GM12878 (cell line): ENCODE results near the gene MYMX. TPM values are rescaled to one million over a fixed set of nuclear protein-coding genes. Genes with fewer than 3 reads are reported as not detected.

Source experiments
- ASH2L ChIP-seq: fragments of 300-600, 200-600 bp; sonication (generic); IDR thresholded peaks from 2 replicates; pipeline ENCODE4 v1.6.1; 2017; ENCODE audit warnings: low read depth, mild to moderate bottlenecking, borderline replicate concordance
- CHD1 ChIP-seq: IDR thresholded peaks from 2 replicates; pipeline ENCODE4 v1.6.1; 2012; ENCODE audit warnings: low read depth, low read length, improper control_type of control experiment
- GABPA ChIP-seq: IDR thresholded peaks from 2 replicates; pipeline ENCODE4 v1.6.1; 2014; ENCODE audit warnings: antibody characterized with exemption, low read depth, mild to moderate bottlenecking, inconsistent platforms
- KAT2A ChIP-seq: conservative IDR thresholded peaks from 2 replicates; pipeline ENCODE4 v1.6.1; 2011; ENCODE audit warnings: low read depth, low read length; ENCODE audit not compliant: control insufficient read depth
- MEF2A ChIP-seq: IDR thresholded peaks from 2 replicates; pipeline ENCODE4 v1.6.1; 2011; ENCODE audit warnings: low read depth, mild to moderate bottlenecking, low read length, moderate library complexity; ENCODE audit not compliant: insufficient read depth
- MYC ChIP-seq: IDR thresholded peaks from 2 replicates; pipeline ENCODE4 v1.6.1; 2011; ENCODE audit warnings: mild to moderate bottlenecking, low read length, moderate library complexity, inconsistent platforms; ENCODE audit not compliant: insufficient read depth, insufficient replicate concordance, insufficient read length, severe bottlenecking
- NFYB ChIP-seq: IDR thresholded peaks from 2 replicates; pipeline ENCODE4 v1.6.1; 2011; ENCODE audit warnings: low read depth, mild to moderate bottlenecking, low read length, improper control_type of control experiment, moderate library complexity; ENCODE audit not compliant: insufficient read depth
- PAX8 ChIP-seq: fragments of 450-650 bp; IDR thresholded peaks from 2 replicates; pipeline ENCODE4 v1.6.1; 2017; ENCODE audit warnings: mild to moderate bottlenecking, moderate library complexity
- POLR2AphosphoS5 ChIP-seq: IDR thresholded peaks from 2 replicates; pipeline ENCODE4 v1.6.1; 2011; ENCODE audit warnings: mild to moderate bottlenecking, low read length, inconsistent platforms
- SMAD1 ChIP-seq: fragments of 450-650 bp; IDR thresholded peaks from 2 replicates; pipeline ENCODE4 v1.6.1; 2018; ENCODE audit warnings: mild to moderate bottlenecking, low read depth; ENCODE audit not compliant: partially characterized antibody
- SMC3 ChIP-seq: IDR thresholded peaks from 2 replicates; pipeline ENCODE4 v1.6.1; 2011; ENCODE audit warnings: low read length, improper control_type of control experiment, borderline replicate concordance
- STAT1 ChIP-seq: fragments of 450-650 bp; conservative IDR thresholded peaks from 2 replicates; pipeline ENCODE4 v1.6.1; 2014; ENCODE audit warnings: antibody characterized with exemption, mild to moderate bottlenecking
- SUZ12 ChIP-seq: fragments of 200-600 bp; sonication (generic); IDR thresholded peaks from one replicate; pipeline ENCODE4 v1.6.1; 2018; ENCODE audit warnings: antibody characterized with exemption, mild to moderate bottlenecking; ENCODE audit not compliant: unreplicated experiment
- WRNIP1 ChIP-seq: IDR thresholded peaks from 2 replicates; pipeline ENCODE4 v1.6.1; 2011; ENCODE audit warnings: low read depth, low read length, improper control_type of control experiment, borderline replicate concordance
- YBX1 ChIP-seq: fragments of 450-650 bp; IDR thresholded peaks from 2 replicates; pipeline ENCODE4 v1.6.1; 2016; ENCODE audit warnings: antibody characterized with exemption
- ZBED1 ChIP-seq: IDR thresholded peaks from 2 replicates; pipeline ENCODE4 v1.6.1; 2016; ENCODE audit warnings: borderline replicate concordance
- ZNF274 ChIP-seq: IDR thresholded peaks from one replicate; pipeline ENCODE4 v1.8.0; 2011; ENCODE audit not compliant: insufficient read length, insufficient read depth
- ZNF622 ChIP-seq: fragments of 450-650 bp; IDR thresholded peaks from 2 replicates; pipeline ENCODE4 v1.6.1; 2017; ENCODE audit warnings: mild to moderate bottlenecking, inconsistent platforms
- polyA plus RNA-seq, 11 experiments: library from polyadenylated mRNA; depleted of rRNA in 4 of 11; unstranded in 6 of 11; stranded (reverse) in 5 of 11; fragments of >200 nt; fragmentation: Nextera tagmentation in 4 of 11; fragmentation: Illumina TruSeq in 1 of 11; extraction: Ambion mirVana in 4 of 11; extraction: Trizol in 1 of 11; gene quantifications; 1 replicate in 1 of 11; 2 replicates in 10 of 11; pipeline versions ENCODE4 v1.2.1 to v1.2.3, GENCODE V29; 2011 to 2016; ENCODE audit warnings: inconsistent platforms in 2 of 11, missing spikeins in 2 of 11, low read depth in 1 of 11
- total RNA-seq, 4 experiments: library from RNA; depleted of rRNA in 3 of 4; stranded (reverse); fragments of >200 nt in 3 of 4; fragmentation: Illumina TruSeq in 1 of 4; extraction: Trizol in 1 of 4; gene quantifications; 2 replicates each; pipeline versions ENCODE4 v1.2.1 to v1.2.3, GENCODE V29; 2013 to 2021
- TF ChIP-seq, protein P1 (sequence below): fragments of 450-650 bp; IDR thresholded peaks from 2 replicates; pipeline ENCODE4 v1.6.1; 2018; ENCODE audit warnings: mild to moderate bottlenecking, low read depth, moderate library complexity; ENCODE audit not compliant: partially characterized antibody
- TF ChIP-seq, protein P2 (sequence below): fragments of 450-650 bp; IDR thresholded peaks from 2 replicates; pipeline ENCODE4 v1.6.1; 2016; ENCODE audit warnings: mild to moderate bottlenecking
- TF ChIP-seq, protein P3 (sequence below): fragments of 450-650 bp; IDR thresholded peaks from 2 replicates; pipeline ENCODE4 v1.6.1; 2017; ENCODE audit warnings: mild to moderate bottlenecking, moderate library complexity
- TF ChIP-seq, protein P4 (sequence below): IDR thresholded peaks from 2 replicates; pipeline ENCODE4 v1.6.1; 2012; ENCODE audit warnings: low read depth, low read length, improper control_type of control experiment

MYMX gene
- total and polyA plus RNA-seq, 10 of the 15 experiments (the other 5 are each of a cell fraction or from before 2014, with no cell fraction given), result not detected

DNA sequence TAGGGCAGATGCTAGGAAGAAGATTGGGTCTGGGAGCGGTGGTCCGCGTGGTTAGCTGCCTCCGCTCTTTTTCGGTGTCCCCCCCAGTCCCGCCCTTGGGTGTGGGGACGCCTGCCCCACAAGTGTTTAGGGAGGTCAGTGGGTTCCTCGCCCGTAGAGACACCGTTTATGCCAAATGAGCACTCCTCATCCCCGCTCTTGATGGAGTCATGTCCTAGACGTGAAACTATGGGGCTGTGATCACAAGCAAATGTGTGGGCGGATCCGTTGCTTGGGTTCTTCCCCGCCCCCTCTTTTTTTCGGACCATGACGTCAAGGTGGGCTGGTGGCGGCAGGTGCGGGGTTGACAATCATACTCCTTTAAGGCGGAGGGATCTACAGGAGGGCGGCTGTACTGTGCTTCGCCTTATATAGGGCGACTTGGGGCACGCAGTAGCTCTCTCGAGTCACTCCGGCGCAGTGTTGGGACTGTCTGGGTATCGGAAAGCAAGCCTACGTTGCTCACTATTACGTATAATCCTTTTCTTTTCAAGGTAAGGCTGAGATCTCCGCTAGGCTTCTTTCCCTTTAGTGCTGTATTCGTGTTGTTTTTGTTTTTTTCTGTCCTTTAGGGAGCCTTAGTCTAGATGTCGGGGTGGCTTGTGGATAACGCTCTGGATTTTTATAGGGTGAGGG lies 30.1 kb downstream of the MYMX start, which contains the start of gene HSP90AB1 (continued):
- peak; percentile 100 for TF ChIP-seq POLR2AphosphoS5
- peak; percentile 95; the same call in 1 of the 2 replicates for TF ChIP-seq CHD1
- peak; percentile 98 for TF ChIP-seq SMAD1
- peak; percentile 90 for TF ChIP-seq MEF2A
- TF ChIP-seq ZNF622, result no peak
- TF ChIP-seq ASH2L, result no peak
- peak; percentile 91 for TF ChIP-seq ZBED1
- TF ChIP-seq YBX1, result peak; percentile 66; the same call in 1 of the 2 replicates
- TF ChIP-seq STAT1, result peak; percentile 89; the same call in 1 of the 2 replicates
- TF ChIP-seq GABPA, result 0 out of 2 replicates have a peak, but pooled peaks have one; percentile 46
- TF ChIP-seq SUZ12, result no peak
- no peak for TF ChIP-seq KAT2A
- TF ChIP-seq PAX8, result no peak
- TF ChIP-seq, protein P1, sequence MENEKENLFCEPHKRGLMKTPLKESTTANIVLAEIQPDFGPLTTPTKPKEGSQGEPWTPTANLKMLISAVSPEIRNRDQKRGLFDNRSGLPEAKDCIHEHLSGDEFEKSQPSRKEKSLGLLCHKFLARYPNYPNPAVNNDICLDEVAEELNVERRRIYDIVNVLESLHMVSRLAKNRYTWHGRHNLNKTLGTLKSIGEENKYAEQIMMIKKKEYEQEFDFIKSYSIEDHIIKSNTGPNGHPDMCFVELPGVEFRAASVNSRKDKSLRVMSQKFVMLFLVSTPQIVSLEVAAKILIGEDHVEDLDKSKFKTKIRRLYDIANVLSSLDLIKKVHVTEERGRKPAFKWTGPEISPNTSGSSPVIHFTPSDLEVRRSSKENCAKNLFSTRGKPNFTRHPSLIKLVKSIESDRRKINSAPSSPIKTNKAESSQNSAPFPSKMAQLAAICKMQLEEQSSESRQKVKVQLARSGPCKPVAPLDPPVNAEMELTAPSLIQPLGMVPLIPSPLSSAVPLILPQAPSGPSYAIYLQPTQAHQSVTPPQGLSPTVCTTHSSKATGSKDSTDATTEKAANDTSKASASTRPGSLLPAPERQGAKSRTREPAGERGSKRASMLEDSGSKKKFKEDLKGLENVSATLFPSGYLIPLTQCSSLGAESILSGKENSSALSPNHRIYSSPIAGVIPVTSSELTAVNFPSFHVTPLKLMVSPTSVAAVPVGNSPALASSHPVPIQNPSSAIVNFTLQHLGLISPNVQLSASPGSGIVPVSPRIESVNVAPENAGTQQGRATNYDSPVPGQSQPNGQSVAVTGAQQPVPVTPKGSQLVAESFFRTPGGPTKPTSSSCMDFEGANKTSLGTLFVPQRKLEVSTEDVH, result peak; percentile 81
- peak; percentile 9 for TF ChIP-seq MYC
- TF ChIP-seq WRNIP1, result peak; percentile 93; the same call in 1 of the 2 replicates
- TF ChIP-seq, protein P2, sequence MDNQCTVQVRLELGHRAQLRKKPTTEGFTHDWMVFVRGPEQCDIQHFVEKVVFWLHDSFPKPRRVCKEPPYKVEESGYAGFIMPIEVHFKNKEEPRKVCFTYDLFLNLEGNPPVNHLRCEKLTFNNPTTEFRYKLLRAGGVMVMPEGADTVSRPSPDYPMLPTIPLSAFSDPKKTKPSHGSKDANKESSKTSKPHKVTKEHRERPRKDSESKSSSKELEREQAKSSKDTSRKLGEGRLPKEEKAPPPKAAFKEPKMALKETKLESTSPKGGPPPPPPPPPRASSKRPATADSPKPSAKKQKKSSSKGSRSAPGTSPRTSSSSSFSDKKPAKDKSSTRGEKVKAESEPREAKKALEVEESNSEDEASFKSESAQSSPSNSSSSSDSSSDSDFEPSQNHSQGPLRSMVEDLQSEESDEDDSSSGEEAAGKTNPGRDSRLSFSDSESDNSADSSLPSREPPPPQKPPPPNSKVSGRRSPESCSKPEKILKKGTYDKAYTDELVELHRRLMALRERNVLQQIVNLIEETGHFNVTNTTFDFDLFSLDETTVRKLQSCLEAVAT, result peak; percentile 99
- TF ChIP-seq ZNF274, result no peak
- TF ChIP-seq, protein P3, sequence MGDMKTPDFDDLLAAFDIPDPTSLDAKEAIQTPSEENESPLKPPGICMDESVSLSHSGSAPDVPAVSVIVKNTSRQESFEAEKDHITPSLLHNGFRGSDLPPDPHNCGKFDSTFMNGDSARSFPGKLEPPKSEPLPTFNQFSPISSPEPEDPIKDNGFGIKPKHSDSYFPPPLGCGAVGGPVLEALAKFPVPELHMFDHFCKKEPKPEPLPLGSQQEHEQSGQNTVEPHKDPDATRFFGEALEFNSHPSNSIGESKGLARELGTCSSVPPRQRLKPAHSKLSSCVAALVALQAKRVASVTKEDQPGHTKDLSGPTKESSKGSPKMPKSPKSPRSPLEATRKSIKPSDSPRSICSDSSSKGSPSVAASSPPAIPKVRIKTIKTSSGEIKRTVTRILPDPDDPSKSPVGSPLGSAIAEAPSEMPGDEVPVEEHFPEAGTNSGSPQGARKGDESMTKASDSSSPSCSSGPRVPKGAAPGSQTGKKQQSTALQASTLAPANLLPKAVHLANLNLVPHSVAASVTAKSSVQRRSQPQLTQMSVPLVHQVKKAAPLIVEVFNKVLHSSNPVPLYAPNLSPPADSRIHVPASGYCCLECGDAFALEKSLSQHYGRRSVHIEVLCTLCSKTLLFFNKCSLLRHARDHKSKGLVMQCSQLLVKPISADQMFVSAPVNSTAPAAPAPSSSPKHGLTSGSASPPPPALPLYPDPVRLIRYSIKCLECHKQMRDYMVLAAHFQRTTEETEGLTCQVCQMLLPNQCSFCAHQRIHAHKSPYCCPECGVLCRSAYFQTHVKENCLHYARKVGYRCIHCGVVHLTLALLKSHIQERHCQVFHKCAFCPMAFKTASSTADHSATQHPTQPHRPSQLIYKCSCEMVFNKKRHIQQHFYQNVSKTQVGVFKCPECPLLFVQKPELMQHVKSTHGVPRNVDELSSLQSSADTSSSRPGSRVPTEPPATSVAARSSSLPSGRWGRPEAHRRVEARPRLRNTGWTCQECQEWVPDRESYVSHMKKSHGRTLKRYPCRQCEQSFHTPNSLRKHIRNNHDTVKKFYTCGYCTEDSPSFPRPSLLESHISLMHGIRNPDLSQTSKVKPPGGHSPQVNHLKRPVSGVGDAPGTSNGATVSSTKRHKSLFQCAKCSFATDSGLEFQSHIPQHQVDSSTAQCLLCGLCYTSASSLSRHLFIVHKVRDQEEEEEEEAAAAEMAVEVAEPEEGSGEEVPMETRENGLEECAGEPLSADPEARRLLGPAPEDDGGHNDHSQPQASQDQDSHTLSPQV, result no peak
- TF ChIP-seq SMC3, result no peak
- TF ChIP-seq NFYB, result no peak
- TF ChIP-seq, protein P4, sequence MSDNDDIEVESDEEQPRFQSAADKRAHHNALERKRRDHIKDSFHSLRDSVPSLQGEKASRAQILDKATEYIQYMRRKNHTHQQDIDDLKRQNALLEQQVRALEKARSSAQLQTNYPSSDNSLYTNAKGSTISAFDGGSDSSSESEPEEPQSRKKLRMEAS, result no peak
